ENCODE measurements around the gene PDE1A.

The PDE1A gene

DNA sequence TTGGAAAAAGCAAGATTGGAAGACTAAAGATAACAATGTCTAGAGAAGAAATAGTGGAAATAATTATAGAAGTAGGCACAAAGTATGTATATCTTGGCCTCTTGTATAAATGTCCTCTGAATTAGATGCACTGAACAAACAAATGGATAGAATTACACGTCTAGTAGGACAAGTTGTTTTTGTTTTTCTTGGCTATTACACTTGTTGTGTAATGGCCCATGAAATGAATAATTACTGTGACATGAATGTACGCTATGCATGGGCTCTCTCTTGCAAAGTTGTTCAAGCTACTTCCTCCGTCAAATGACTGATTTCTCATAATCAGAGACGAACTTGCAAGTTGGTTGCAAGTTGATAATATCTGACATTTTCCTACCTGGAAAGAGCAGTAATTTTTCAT is 126.2 kb downstream of the PDE1A start:
- CTCF ChIA-PET: interaction anchor here (1.2 to 1.5 kb wide), 3 partner anchors 114 to 352 kb away, joined by 3 to 9 read pairs (median 3); no protein-coding TSS in a partner anchor
- no peak for TF ChIP-seq ZNF830 (tag by site-specific recombination; IDR thresholded peaks at IDR 0.05; ENCODE audit: low read depth)
- TF ChIP-seq ZXDB (tag by site-specific recombination; IDR thresholded peaks at IDR 0.05): peak; percentile 84; the same call in 1 of the 2 replicates
- TF ChIP-seq ZNF114 (tag by site-specific recombination; IDR thresholded peaks at IDR 0.05): no peak
- TF ChIP-seq, protein P1, sequence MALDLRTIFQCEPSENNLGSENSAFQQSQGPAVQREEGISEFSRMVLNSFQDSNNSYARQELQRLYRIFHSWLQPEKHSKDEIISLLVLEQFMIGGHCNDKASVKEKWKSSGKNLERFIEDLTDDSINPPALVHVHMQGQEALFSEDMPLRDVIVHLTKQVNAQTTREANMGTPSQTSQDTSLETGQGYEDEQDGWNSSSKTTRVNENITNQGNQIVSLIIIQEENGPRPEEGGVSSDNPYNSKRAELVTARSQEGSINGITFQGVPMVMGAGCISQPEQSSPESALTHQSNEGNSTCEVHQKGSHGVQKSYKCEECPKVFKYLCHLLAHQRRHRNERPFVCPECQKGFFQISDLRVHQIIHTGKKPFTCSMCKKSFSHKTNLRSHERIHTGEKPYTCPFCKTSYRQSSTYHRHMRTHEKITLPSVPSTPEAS (tag by site-specific recombination; IDR thresholded peaks at IDR 0.05): no peak
- TF ChIP-seq, protein P2, sequence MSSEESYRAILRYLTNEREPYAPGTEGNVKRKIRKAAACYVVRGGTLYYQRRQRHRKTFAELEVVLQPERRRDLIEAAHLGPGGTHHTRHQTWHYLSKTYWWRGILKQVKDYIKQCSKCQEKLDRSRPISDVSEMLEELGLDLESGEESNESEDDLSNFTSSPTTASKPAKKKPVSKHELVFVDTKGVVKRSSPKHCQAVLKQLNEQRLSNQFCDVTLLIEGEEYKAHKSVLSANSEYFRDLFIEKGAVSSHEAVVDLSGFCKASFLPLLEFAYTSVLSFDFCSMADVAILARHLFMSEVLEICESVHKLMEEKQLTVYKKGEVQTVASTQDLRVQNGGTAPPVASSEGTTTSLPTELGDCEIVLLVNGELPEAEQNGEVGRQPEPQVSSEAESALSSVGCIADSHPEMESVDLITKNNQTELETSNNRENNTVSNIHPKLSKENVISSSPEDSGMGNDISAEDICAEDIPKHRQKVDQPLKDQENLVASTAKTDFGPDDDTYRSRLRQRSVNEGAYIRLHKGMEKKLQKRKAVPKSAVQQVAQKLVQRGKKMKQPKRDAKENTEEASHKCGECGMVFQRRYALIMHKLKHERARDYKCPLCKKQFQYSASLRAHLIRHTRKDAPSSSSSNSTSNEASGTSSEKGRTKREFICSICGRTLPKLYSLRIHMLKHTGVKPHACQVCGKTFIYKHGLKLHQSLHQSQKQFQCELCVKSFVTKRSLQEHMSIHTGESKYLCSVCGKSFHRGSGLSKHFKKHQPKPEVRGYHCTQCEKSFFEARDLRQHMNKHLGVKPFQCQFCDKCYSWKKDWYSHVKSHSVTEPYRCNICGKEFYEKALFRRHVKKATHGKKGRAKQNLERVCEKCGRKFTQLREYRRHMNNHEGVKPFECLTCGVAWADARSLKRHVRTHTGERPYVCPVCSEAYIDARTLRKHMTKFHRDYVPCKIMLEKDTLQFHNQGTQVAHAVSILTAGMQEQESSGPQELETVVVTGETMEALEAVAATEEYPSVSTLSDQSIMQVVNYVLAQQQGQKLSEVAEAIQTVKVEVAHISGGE (tag by site-specific recombination; conservative IDR thresholded peaks at IDR 0.05; ENCODE audit: low read depth): no peak
- no peak for TF ChIP-seq ZNF221 (tag by site-specific recombination; IDR thresholded peaks at IDR 0.05; ENCODE audit: borderline replicate concordance)
- TF ChIP-seq KLF9 (tag by site-specific recombination; IDR thresholded peaks at IDR 0.05; ENCODE audit: low read depth): no peak
- TF ChIP-seq, protein P3, sequence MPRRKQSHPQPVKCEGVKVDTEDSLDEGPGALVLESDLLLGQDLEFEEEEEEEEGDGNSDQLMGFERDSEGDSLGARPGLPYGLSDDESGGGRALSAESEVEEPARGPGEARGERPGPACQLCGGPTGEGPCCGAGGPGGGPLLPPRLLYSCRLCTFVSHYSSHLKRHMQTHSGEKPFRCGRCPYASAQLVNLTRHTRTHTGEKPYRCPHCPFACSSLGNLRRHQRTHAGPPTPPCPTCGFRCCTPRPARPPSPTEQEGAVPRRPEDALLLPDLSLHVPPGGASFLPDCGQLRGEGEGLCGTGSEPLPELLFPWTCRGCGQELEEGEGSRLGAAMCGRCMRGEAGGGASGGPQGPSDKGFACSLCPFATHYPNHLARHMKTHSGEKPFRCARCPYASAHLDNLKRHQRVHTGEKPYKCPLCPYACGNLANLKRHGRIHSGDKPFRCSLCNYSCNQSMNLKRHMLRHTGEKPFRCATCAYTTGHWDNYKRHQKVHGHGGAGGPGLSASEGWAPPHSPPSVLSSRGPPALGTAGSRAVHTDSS (tag by site-specific recombination; IDR thresholded peaks at IDR 0.05): no peak
- TF ChIP-seq, protein P4, sequence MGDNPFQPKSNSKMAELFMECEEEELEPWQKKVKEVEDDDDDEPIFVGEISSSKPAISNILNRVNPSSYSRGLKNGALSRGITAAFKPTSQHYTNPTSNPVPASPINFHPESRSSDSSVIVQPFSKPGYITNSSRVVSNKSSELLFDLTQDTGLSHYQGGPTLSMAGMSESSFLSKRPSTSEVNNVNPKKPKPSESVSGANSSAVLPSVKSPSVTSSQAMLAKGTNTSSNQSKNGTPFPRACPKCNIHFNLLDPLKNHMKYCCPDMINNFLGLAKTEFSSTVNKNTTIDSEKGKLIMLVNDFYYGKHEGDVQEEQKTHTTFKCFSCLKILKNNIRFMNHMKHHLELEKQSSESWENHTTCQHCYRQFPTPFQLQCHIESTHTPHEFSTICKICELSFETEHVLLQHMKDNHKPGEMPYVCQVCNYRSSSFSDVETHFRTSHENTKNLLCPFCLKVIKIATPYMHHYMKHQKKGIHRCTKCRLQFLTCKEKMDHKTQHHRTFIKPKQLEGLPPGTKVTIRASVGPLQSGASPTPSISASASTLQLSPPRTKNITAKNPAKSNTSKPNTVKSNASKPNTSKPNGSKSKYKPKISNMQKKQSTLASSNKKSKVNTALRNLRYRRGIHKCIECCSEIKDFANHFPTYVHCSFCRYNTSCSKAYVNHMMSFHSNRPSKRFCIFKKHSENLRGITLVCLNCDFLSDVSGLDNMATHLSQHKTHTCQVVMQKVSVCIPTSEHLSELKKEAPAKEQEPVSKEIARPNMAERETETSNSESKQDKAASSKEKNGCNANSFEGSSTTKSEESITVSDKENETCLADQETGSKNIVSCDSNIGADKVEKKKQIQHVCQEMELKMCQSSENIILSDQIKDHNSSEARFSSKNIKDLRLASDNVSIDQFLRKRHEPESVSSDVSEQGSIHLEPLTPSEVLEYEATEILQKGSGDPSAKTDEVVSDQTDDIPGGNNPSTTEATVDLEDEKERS (tag by site-specific recombination; IDR thresholded peaks at IDR 0.05): no peak
- TF ChIP-seq ZNF155 (tag by site-specific recombination; IDR thresholded peaks at IDR 0.05): no peak
- TF ChIP-seq FEZF1 (tag by site-specific recombination; IDR thresholded peaks at IDR 0.05): peak; percentile 90
- no peak for TF ChIP-seq HOXC10 (CRISPR knock-in tag; IDR thresholded peaks at IDR 0.05)
- no peak for TF ChIP-seq ZNF350 (tag by site-specific recombination; IDR thresholded peaks at IDR 0.05)
- TF ChIP-seq ZNF10 (tag by site-specific recombination; IDR thresholded peaks at IDR 0.05): no peak
- 0 out of 2 replicates have a peak, but pooled peaks have one; percentile 21 for TF ChIP-seq ZNF558 (tag by site-specific recombination; IDR thresholded peaks at IDR 0.05)
- no peak for TF ChIP-seq ZNF707 (tag by site-specific recombination; IDR thresholded peaks at IDR 0.05)
- no peak for TF ChIP-seq ZNF777 (tag by site-specific recombination; IDR thresholded peaks at IDR 0.05; ENCODE audit: borderline replicate concordance)
- TF ChIP-seq, protein P5, sequence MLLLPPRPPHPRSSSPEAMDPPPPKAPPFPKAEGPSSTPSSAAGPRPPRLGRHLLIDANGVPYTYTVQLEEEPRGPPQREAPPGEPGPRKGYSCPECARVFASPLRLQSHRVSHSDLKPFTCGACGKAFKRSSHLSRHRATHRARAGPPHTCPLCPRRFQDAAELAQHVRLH (tag by site-specific recombination; IDR thresholded peaks at IDR 0.05): 0 out of 2 replicates have a peak, but pooled peaks have one; percentile 21
- TF ChIP-seq ZNF366 (tag by site-specific recombination; conservative IDR thresholded peaks at IDR 0.05): peak; percentile 57
- TF ChIP-seq ZNF311 (tag by site-specific recombination; IDR thresholded peaks at IDR 0.05; ENCODE audit: borderline replicate concordance): no peak
- no peak for TF ChIP-seq ZFP69B (tag by site-specific recombination; IDR thresholded peaks at IDR 0.05)
- TF ChIP-seq, protein P6, sequence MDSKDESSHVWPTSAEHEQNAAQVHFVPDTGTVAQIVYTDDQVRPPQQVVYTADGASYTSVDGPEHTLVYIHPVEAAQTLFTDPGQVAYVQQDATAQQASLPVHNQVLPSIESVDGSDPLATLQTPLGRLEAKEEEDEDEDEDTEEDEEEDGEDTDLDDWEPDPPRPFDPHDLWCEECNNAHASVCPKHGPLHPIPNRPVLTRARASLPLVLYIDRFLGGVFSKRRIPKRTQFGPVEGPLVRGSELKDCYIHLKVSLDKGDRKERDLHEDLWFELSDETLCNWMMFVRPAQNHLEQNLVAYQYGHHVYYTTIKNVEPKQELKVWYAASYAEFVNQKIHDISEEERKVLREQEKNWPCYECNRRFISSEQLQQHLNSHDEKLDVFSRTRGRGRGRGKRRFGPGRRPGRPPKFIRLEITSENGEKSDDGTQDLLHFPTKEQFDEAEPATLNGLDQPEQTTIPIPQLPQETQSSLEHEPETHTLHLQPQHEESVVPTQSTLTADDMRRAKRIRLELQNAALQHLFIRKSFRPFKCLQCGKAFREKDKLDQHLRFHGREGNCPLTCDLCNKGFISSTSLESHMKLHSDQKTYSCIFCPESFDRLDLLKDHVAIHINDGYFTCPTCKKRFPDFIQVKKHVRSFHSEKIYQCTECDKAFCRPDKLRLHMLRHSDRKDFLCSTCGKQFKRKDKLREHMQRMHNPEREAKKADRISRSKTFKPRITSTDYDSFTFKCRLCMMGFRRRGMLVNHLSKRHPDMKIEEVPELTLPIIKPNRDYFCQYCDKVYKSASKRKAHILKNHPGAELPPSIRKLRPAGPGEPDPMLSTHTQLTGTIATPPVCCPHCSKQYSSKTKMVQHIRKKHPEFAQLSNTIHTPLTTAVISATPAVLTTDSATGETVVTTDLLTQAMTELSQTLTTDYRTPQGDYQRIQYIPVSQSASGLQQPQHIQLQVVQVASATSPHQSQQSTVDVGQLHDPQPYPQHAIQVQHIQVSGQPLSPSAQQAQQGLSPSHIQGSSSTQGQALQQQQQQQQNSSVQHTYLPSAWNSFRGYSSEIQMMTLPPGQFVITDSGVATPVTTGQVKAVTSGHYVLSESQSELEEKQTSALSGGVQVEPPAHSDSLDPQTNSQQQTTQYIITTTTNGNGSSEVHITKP (tag by site-specific recombination; IDR thresholded peaks at IDR 0.05): peak; percentile 22; the same call in 1 of the 2 replicates

More for the DNA sequence above, 126.2 kb downstream of the PDE1A start:
- Histone ChIP-seq H3K27ac (ENCODE audit: extremely low read depth, low read depth, low read length) (no peak overlapping the region), H3K4me3 (ENCODE audit: low read depth, low read length) (no peak overlapping the region), H3K9me3 (ENCODE audit: control insufficient read depth, insufficient read depth, low read depth, low read length) (no peaks in the 10 kb centered on the region), H3K4me1 (ENCODE audit: control insufficient read depth, insufficient read depth, low read length) (peaks cover 13% of the 10 kb centered on the region), H3K36me3 (ENCODE audit: control insufficient read depth in 2 of 2, insufficient read depth in 1 of 2, low read length in 2 of 2) (no peaks in the 10 kb centered on the region)
- POLR2A ChIA-PET: no interaction called here
